Endothelial cell of hepatic sinusoid (primary cell): ENCODE results near the gene SLC39A6.
"Not testable (repeated sequence)": the region's sequence is repeated elsewhere in the genome, so short reads cannot be mapped to it uniquely, and the experiment has no call there.

Experiments
- in situ Hi-C: cut with HindIII; loops from 2 replicates; pipeline ENCODE4 v1.10.0; 2017; ENCODE audit warnings: low sequenced_read_pairs

The SLC39A6 gene

GRCh38 chr18:36066001-36066400 is 63.1 kb downstream of the SLC39A6 start:
- in situ Hi-C loops, result no loop called here

GRCh38 chr18:36064809-36065079 is 64.4 kb downstream of the SLC39A6 start:
- in situ Hi-C loops, result not testable (repeated sequence)

GRCh38 chr18:36064027-36064808 is 64.9 kb downstream of the SLC39A6 start:
- in situ Hi-C loops, result no loop called here

- in situ Hi-C loops, result no loop called here
These were observed 70.5 kb downstream of the SLC39A6 start for GRCh38 chr18:36058674-36059073.
